Endothelial cell of umbilical vein (primary cell): ENCODE data around the gene RAD51C. TPM values are rescaled to one million over a fixed set of nuclear protein-coding genes. Genes with fewer than 3 reads are reported as not detected.

Experiments
- BruUV-seq: library from RNA; stranded (reverse); fragments of 400-500 nt; replicated peaks from 2 replicates; lab custom pipeline; 2021; lab: Mats Ljungman, UMichigan
- CTCF ChIA-PET: fragments of 300-600, 350-600 bp; sonication (Branson Sonifier 250); formaldehyde crosslinking; loops from one replicate; lab custom pipeline; 2021; ENCODE audit warnings: antibody characterized with exemption, inconsistent platforms; lab: Charles Lee
- POLR2A ChIA-PET: fragments of 300-600, 350-600 bp; sonication (Branson Sonifier 250); formaldehyde crosslinking; loops from one replicate; lab custom pipeline; 2021; ENCODE audit warnings: antibody characterized with exemption, inconsistent platforms; lab: Charles Lee
- DNase-seq: peaks from one replicate; pipeline ENCODE4 v3.0.0-alpha.2; 2011; ENCODE audit warnings: low read depth, low spot score
- FAIRE-seq: peaks from 2 replicates; lab custom pipeline; 2011; peaks lifted over from hg19 to GRCh38; lab: Jason Lieb, UNC
- H2AFZ ChIP-seq: 2 replicates; pipeline ENCODE4 v1.6.0; 2012; ENCODE audit warnings: low read depth, low read length, control low read depth, inconsistent platforms
- H3K27ac ChIP-seq: 2 replicates; pipeline ENCODE4 v1.5.1; 2011; ENCODE audit warnings: low read depth, mild to moderate bottlenecking, control low read depth, low read length, moderate library complexity; ENCODE audit not compliant: insufficient read depth
- H3K27me3 ChIP-seq, 2 experiments: 2 replicates each; pipeline versions ENCODE4 v1.6.0 to v1.6.1; 2011; ENCODE audit warnings: low read length in 2 of 2, mixed read lengths in 1 of 2; ENCODE audit not compliant: control insufficient read depth in 2 of 2, insufficient read depth in 2 of 2
- H3K36me3 ChIP-seq, 2 experiments: 2 replicates in 1 of 2; 3 replicates in 1 of 2; pipeline ENCODE4 v1.5.1; 2011; ENCODE audit warnings: low read length in 2 of 2, mild to moderate bottlenecking in 1 of 2, moderate library complexity in 1 of 2; ENCODE audit not compliant: control insufficient read depth in 2 of 2, insufficient read depth in 2 of 2; ENCODE audit errors: extremely low read depth in 1 of 2
- H3K4me1 ChIP-seq: 3 replicates; pipeline ENCODE4 v1.5.1; 2011; ENCODE audit warnings: mild to moderate bottlenecking, low read length; ENCODE audit not compliant: control insufficient read depth, insufficient read depth; ENCODE audit errors: extremely low read depth
- H3K4me2 ChIP-seq: 2 replicates; pipeline ENCODE4 v1.6.1; 2011; ENCODE audit warnings: low read length, control low read depth, mixed read lengths; ENCODE audit not compliant: insufficient read depth
- H3K4me3 ChIP-seq, 3 experiments: fragments of 200-600 bp in 1 of 3; sonication (generic), shearing (Covaris generic) in 1 of 3; replicated peaks in 1 of 3; 2 replicates each; pipeline ENCODE4 v1.5.1; 2011 to 2016; ENCODE audit warnings: control low read depth in 3 of 3, low read length in 3 of 3, mild to moderate bottlenecking in 2 of 3, inconsistent platforms in 1 of 3, low read depth in 1 of 3, moderate library complexity in 1 of 3; ENCODE audit not compliant: insufficient read depth in 1 of 3
- H3K79me2 ChIP-seq: 2 replicates; pipeline ENCODE4 v1.6.0; 2012; ENCODE audit warnings: low read length, inconsistent platforms; ENCODE audit not compliant: control insufficient read depth, insufficient read depth
- H3K9ac ChIP-seq: replicated peaks from 2 replicates; pipeline ENCODE3; 2011; ENCODE audit warnings: low read length, control low read depth; ENCODE audit not compliant: insufficient read depth; ENCODE audit errors: extremely low read depth
- H3K9me1 ChIP-seq: replicated peaks from 3 replicates; pipeline ENCODE4 v1.6.0; 2011; ENCODE audit warnings: mild to moderate bottlenecking, low read length; ENCODE audit not compliant: control insufficient read depth, insufficient read depth; ENCODE audit errors: extremely low read depth
- H3K9me3 ChIP-seq: replicated peaks from 2 replicates; pipeline ENCODE4 v1.5.1; 2012; ENCODE audit warnings: low read length, inconsistent platforms; ENCODE audit not compliant: control insufficient read depth, insufficient read depth
- H4K20me1 ChIP-seq: replicated peaks from 2 replicates; pipeline ENCODE3; 2011; ENCODE audit warnings: mild to moderate bottlenecking, low read length; ENCODE audit not compliant: control insufficient read depth, insufficient read depth; ENCODE audit errors: extremely low read depth
- CTCF ChIP-seq, 2 donors: IDR thresholded peaks; 1 replicate in 1 of 2; 2 replicates in 1 of 2; pipeline ENCODE4 v1.5.1; 2011; ENCODE audit warnings: low read length in 2 of 2, mild to moderate bottlenecking in 2 of 2, moderate library complexity in 2 of 2, control low read depth in 1 of 2, inconsistent platforms in 1 of 2, low read depth in 1 of 2; ENCODE audit not compliant: insufficient read depth in 1 of 2; ENCODE audit errors: extremely low read depth in 1 of 2
- EZH2 ChIP-seq: IDR thresholded peaks from 2 replicates; pipeline ENCODE4 v1.6.1; 2012; ENCODE audit warnings: borderline replicate concordance, low read depth, mild to moderate bottlenecking, moderate library complexity, low read length, inconsistent platforms; ENCODE audit not compliant: severe bottlenecking
- FOS ChIP-seq: IDR thresholded peaks from 2 replicates; pipeline ENCODE4 v1.6.1; 2011; ENCODE audit warnings: mild to moderate bottlenecking, low read length, moderate library complexity, borderline replicate concordance; ENCODE audit not compliant: insufficient read depth
- GATA2 ChIP-seq: IDR thresholded peaks from 2 replicates; pipeline ENCODE4 v1.7.0; 2011; ENCODE audit warnings: low read depth, mild to moderate bottlenecking, moderate library complexity, mixed read lengths, low read length; ENCODE audit not compliant: insufficient read length, insufficient read depth
- JUN ChIP-seq: IDR thresholded peaks from 2 replicates; pipeline ENCODE4 v1.6.1; 2011; ENCODE audit warnings: borderline replicate concordance, low read depth; ENCODE audit not compliant: insufficient read length, insufficient read depth
- MAX ChIP-seq: IDR thresholded peaks from 2 replicates; pipeline ENCODE4 v1.6.1; 2011; ENCODE audit not compliant: insufficient read depth, insufficient read length
- MYC ChIP-seq: IDR thresholded peaks from one replicate; pipeline ENCODE4 v1.6.1; 2011; ENCODE audit warnings: mild to moderate bottlenecking, low read depth, low read length
- POLR2A ChIP-seq: IDR thresholded peaks from 2 replicates; pipeline ENCODE4 v1.6.1; 2012; ENCODE audit warnings: low read depth, mild to moderate bottlenecking, control low read depth, low read length
- POLR2AphosphoS5 ChIP-seq: IDR thresholded peaks from 2 replicates; pipeline ENCODE4 v1.6.1; 2012; ENCODE audit warnings: low read depth, mild to moderate bottlenecking, control low read depth, low read length, moderate library complexity; ENCODE audit not compliant: insufficient read depth
- dilution Hi-C: fragments of 300-500 bp; cut with MboI; formaldehyde crosslinking; loops from one replicate; pipeline ENCODE4 v1.15.0; 2019; ENCODE audit warnings: low sequenced_read_pairs; ENCODE audit not compliant: extremely low pct_ligation_motif_present
- intact Hi-C: fragments of 100-400 bp; cut with micrococcal nuclease; formaldehyde crosslinking; loops from one replicate; pipeline ENCODE4 v1.10.0; 2022
- polyA plus RNA-seq, 4 experiments: library from polyadenylated mRNA; depleted of rRNA in 3 of 4; stranded (reverse) in 3 of 4; unstranded in 1 of 4; fragments of >200 nt; gene quantifications; 2 replicates each; pipeline versions ENCODE4 v1.2.1 to v1.2.3, GENCODE V29; 2011 to 2012; ENCODE audit warnings: missing spikeins in 1 of 4
- total RNA-seq: library from RNA; stranded (reverse); gene quantifications from 2 replicates; pipeline ENCODE4 v1.2.3, GENCODE V29; 2021

Gene RAD51C
- total and polyA plus RNA-seq, 2 donors (not counting 3 experiments of a cell fraction or from before 2014, with no cell fraction given), result 24.8 to 38.9 TPM

GRCh38 chr17:58703137-58703915 lies 10.9 kb downstream of the RAD51C start:
- peak overlapping the region; percentile 82 for H3K4me2 ChIP-seq
- ChIA-PET POLR2A (interaction anchor here (0.7 kb wide), 1 partner anchor 69 kb away, joined by 5 read pairs; no protein-coding TSS in a partner anchor), CTCF (interaction anchor here (0.6 to 1.4 kb wide), 6 partner anchors 8 to 339 kb away, joined by 3 to 7 read pairs (median 4); partner anchors contain the start of genes RAD51C and TEX14)
- H3K4me1 ChIP-seq, result peaks cover 18% of the 10 kb centered on the region
- H3K36me3 ChIP-seq, result peaks cover 0 to 4% of the 10 kb centered on the region in 2 experiments
- H3K4me3 ChIP-seq, result peak overlapping the region in 1 of 3 experiments; percentile 15
- TF ChIP-seq JUN (peak; percentile 94), MYC (no peak), POLR2A (peak; percentile 40), CTCF (IDR thresholded peaks at IDR 0.05; ENCODE audit: extremely low read depth in 1 of 2, insufficient read depth in 1 of 2, low read depth in 1 of 2, low read length in 2 of 2) (no peak), POLR2AphosphoS5 (peak; percentile 34), GATA2 (peak; percentile 80), EZH2 (no peak), MAX (no peak), FOS (peak; percentile 75)
- no peaks in the 10 kb centered on the region for H4K20me1 ChIP-seq
- BruUV-seq, result no TSS peak
- H3K27ac ChIP-seq, result peak overlapping the region; percentile 97
- peak; percentile 86 for DNase-seq
- H3K9me1 ChIP-seq, result no peaks in the 10 kb centered on the region
- peak overlapping the region; percentile 55 for H3K9ac ChIP-seq
- H3K79me2 ChIP-seq, result no peaks in the 10 kb centered on the region
- no peak overlapping the region for H2AFZ ChIP-seq
- intact Hi-C loops (loop anchor here (1.0 to 2.0 kb wide), 4 partner anchors 11 to 185 kb away; partner anchors contain the start of genes RAD51C and TEX14), dilution Hi-C loops (loop anchor here (10.0 kb wide), 1 partner anchor 69 kb away; no protein-coding TSS in a partner anchor)
- no peaks in the 10 kb centered on the region for H3K27me3 ChIP-seq
- no peaks in the 10 kb centered on the region for H3K9me3 ChIP-seq
- FAIRE-seq, result peak; percentile 98
